Stimulated activated CD4-positive, alpha-beta T cell treated with anti-CD3 and anti-CD28 coated beads, Interleukin-2, amount 100 ng/mL, for 4 hours (primary cell): ENCODE results near the gene CLIC6.
"Not testable (repeated sequence)": the region's sequence is repeated elsewhere in the genome, so short reads cannot be mapped to it uniquely, and the experiment has no call there.

Experiments used
- DNase-seq: peaks from one replicate; pipeline ENCODE4 v3.0.0-alpha.2; 2020; ENCODE audit warnings: low read depth

The CLIC6 gene

GRCh38 chr21:34693192-34693810, 24.5 kb downstream of the CLIC6 start:
- peak; percentile 22 for DNase-seq

GRCh38 chr21:34695434-34695833, 26.6 kb downstream of the CLIC6 start:
- no peak for DNase-seq

GRCh38 chr21:34696121-34696520, 27.3 kb downstream of the CLIC6 start:
- no peak for DNase-seq

DNA sequence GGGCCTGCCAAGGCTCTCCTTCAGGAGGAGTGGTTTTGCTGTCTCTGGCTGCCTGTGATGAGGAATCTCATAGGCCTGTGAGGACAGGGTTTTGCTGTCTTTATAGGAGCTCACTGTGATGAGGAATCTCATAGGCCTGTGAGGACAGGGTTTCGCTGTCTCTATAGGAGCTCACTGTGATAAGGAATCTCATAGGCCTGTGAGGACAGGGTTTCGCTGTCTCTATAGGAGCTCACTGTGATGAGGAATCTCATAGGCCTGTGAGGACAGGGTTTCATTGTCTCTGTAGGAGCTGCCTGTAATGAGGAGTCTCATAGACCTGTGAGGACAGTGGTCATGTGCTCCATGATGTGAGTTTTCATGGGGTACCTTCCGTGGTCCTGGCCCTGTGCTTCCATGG, 29.0 kb downstream of the CLIC6 start:
- no peak for DNase-seq

GRCh38 chr21:34698270-34699015, 29.6 kb downstream of the CLIC6 start:
- DNase-seq = no peak

DNA sequence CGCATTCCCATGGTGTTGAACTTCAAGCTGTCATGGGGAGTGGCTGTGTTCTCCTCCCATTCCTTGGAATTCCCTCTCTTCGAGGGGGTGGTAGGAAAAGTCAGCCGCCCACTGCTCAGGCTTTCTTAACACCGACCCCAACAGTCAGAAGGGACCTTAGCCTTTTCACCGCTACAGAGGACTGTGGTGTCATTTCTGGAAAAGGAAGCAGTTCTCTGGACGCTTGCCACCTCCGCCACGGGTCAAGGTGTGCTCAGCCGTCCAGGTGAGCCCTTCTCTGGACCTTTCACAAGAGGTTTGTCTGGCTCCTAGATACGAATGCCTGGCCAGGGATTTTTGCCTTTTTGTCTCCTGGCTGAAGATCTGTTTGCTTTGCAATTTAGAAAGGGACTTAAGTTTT, 31.8 kb downstream of the CLIC6 start:
- no peak for DNase-seq

DNA sequence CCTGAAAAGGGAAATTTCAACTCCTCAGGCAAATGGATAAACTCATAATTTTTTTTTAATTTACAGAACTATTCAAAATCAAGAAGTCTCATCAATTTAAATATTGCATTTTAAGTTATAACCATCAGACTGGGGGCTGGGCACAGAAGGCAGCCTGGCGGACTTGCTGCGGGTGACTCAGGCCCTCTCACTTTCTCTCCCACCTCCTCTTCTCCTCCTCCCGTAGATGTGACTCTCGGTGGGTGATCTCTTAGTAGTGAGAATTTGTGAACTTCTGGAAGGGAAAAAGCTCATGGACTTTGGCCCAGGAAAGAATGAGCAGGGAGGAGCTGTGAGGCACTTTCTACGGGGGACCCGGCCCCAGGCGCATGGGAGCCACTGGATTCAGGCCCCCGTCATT, 32.9 kb downstream of the CLIC6 start:
- no peak for DNase-seq

GRCh38 chr21:34702341-34703170, 33.8 kb downstream of the CLIC6 start:
- no peak for DNase-seq

- DNase-seq = no peak
Measured at GRCh38 chr21:34703571-34703970, 34.8 kb downstream of the CLIC6 start.

DNA sequence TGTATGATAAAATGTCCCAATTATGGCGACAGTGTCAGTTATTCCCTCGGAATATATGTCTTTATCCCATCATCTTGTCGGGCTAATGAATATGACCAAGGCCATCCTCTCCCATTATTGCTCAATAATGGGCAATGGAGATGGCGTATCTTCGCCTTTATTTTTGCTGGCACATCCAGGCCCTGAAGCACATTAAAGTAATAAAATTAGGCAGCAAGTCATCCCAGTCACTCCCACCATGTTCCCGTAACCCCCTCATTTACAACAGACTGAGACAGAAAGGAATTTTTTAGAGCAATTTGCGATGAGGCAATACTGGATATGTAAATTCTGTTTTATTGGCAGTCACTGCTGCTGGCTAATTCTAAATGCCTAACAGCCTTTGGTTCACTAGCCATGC, 35.3 kb downstream of the CLIC6 start:
- DNase-seq = no peak

DNA sequence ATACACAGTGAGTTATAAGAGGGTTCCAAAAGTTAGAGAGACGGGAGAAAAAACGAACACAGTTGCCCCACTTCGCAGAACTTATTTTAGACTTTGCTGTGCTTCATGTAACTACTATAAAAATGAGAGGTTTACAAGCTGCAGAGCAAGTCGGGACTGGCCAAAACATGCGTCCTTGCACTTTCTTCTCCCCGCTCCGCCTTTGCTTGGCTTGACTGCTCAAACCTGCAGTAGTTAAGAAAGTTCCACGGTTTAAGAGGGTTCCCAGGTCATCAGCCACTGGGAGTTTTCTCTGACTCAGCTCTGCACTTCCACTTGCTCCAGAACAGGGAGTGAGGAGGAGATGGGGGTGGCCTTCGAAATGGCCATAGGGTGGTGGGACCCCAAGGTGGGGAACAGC, 36.2 kb downstream of the CLIC6 start:
- DNase-seq = no peak

DNA sequence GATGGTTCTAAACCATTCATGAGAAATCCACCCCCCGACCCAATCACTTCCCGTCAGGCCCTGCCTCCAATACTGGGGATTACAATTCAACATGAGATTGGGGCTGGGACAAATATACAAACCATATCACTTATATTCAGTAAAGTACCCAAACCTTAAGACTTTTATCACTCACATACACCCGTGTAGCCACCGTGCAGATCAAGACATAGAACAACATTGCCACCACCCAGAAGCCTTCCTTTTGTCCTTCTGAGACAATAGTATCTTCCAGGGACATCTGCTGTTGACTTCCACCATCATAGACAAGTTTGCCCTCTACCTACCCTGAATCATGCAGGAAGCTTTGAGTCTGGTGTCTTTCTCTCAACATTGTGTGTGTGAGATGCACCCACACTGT, 37.5 kb downstream of the CLIC6 start:
- DNase-seq = no peak

- no peak for DNase-seq
Measured at GRCh38 chr21:34707876-34708325, 39.1 kb downstream of the CLIC6 start.

GRCh38 chr21:34713621-34714020, 44.8 kb downstream of the CLIC6 start:
- DNase-seq = no peak

- DNase-seq = no peak
Measured at GRCh38 chr21:34715518-34715917, 46.7 kb downstream of the CLIC6 start.

- DNase-seq = no peak
Measured at GRCh38 chr21:34715985-34716596, 47.3 kb downstream of the CLIC6 start.

GRCh38 chr21:34718529-34718928, 49.7 kb downstream of the CLIC6 start:
- DNase-seq = not testable (repeated sequence)

- DNase-seq = no peak
Measured at GRCh38 chr21:34722684-34723300, 54.0 kb downstream of the CLIC6 start.

GRCh38 chr21:34724131-34724856, 55.5 kb downstream of the CLIC6 start:
- DNase-seq = no peak

- no peak for DNase-seq
Measured at GRCh38 chr21:34724857-34725195, 56.0 kb downstream of the CLIC6 start.

GRCh38 chr21:34726627-34727337, 58.0 kb downstream of the CLIC6 start:
- no peak for DNase-seq
